ENCODE results near the gene LDB2. TPM values are rescaled to one million over a fixed set of nuclear protein-coding genes. Genes with fewer than 3 reads are reported as not detected.

LDB2 gene
- total RNA-seq, 2 experiments from 2014 or later: not detected

GRCh38 chr4:16617435-16617834, 281.0 kb downstream of the LDB2 start:
- no peak for DNase-seq (ENCODE audit: low spot score)
- Histone ChIP-seq H4K20me1 (ENCODE audit: insufficient read depth, low read length) (no peaks in the 10 kb centered on the region), H3K4me1 (ENCODE audit: insufficient read depth, low read length, poor library complexity, severe bottlenecking) (no peaks in the 10 kb centered on the region), H3K4me3 (ENCODE audit: low read depth, low read length, poor library complexity, severe bottlenecking) (no peak overlapping the region), H3K9me3 (ENCODE audit: low read length) (no peaks in the 10 kb centered on the region), H3K36me3 (ENCODE audit: insufficient read depth, low read length) (no peaks in the 10 kb centered on the region), H3K4me2 (ENCODE audit: low read length) (no peak overlapping the region), H2AFZ (ENCODE audit: low read length) (no peak overlapping the region), H3K27ac (ENCODE audit: low read depth, low read length, poor library complexity, severe bottlenecking) (no peak overlapping the region), H3K79me2 (ENCODE audit: insufficient read depth, low read depth, low read length) (no peaks in the 10 kb centered on the region), H3K9me2 (ENCODE audit: insufficient read depth, low read length) (no peaks in the 10 kb centered on the region)
- CTCF ChIA-PET (ENCODE audit: unreplicated experiment): no interaction called here
- intact Hi-C loops (cut with micrococcal nuclease; ENCODE audit: unreplicated experiment): no loop called here
- POLR2A ChIA-PET: interaction anchor here (0.5 kb wide), 1 partner anchor 246 kb away, joined by 5 read pairs; no protein-coding TSS in a partner anchor
- no TSS peak for BruUV-seq (replicated peaks)
- TF ChIP-seq CTCF (conservative IDR thresholded peaks at IDR 0.05; ENCODE audit: low read length): no peak
- no peak for TF ChIP-seq EZH2phosphoT487 (IDR thresholded peaks at IDR 0.05; ENCODE audit: borderline replicate concordance, low read depth, low read length)

DNA sequence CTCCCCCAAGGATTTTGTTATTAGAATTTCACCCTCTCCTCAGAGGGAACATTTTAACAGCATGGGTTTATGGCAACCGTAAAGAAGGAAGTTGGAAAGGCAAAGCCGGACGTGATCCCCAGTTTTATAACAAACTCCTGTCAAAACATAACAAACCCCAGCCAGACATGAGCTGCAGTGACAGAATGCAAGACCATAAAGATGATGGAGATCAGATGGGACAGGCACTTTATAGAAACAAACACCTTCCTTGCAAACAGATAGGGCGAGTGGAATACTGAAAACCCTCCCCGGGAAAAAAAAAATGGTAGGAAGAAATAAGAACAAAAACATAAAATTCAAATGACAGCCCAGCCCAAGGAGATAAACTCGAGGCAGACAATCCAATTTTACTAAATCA, 281.4 kb downstream of the LDB2 start:
- no TSS peak for BruUV-seq (replicated peaks)

More for the DNA sequence above, 281.4 kb downstream of the LDB2 start:
- Histone ChIP-seq H3K4me2 (ENCODE audit: low read length) (no peak overlapping the region), H2AFZ (ENCODE audit: low read length) (no peak overlapping the region), H3K79me2 (ENCODE audit: insufficient read depth, low read depth, low read length) (no peaks in the 10 kb centered on the region), H4K20me1 (ENCODE audit: insufficient read depth, low read length) (no peaks in the 10 kb centered on the region), H3K27ac (ENCODE audit: low read depth, low read length, poor library complexity, severe bottlenecking) (no peak overlapping the region), H3K4me1 (ENCODE audit: insufficient read depth, low read length, poor library complexity, severe bottlenecking) (no peaks in the 10 kb centered on the region), H3K36me3 (ENCODE audit: insufficient read depth, low read length) (no peaks in the 10 kb centered on the region), H3K4me3 (ENCODE audit: low read depth, low read length, poor library complexity, severe bottlenecking) (no peak overlapping the region), H3K9me3 (ENCODE audit: low read length) (no peaks in the 10 kb centered on the region), H3K9me2 (ENCODE audit: insufficient read depth, low read length) (no peaks in the 10 kb centered on the region)
- TF ChIP-seq CTCF (conservative IDR thresholded peaks at IDR 0.05; ENCODE audit: low read length) (no peak), EZH2phosphoT487 (IDR thresholded peaks at IDR 0.05; ENCODE audit: borderline replicate concordance, low read depth, low read length) (no peak)
- intact Hi-C loops (cut with micrococcal nuclease; ENCODE audit: unreplicated experiment): no loop called here
- ChIA-PET POLR2A (interaction anchor here (0.5 kb wide), 1 partner anchor 246 kb away, joined by 5 read pairs; no protein-coding TSS in a partner anchor), CTCF (ENCODE audit: unreplicated experiment) (no interaction called here)
- DNase-seq (ENCODE audit: low spot score): no peak
